ENCODE data around the gene GJB2. TPM values are rescaled to one million over a fixed set of nuclear protein-coding genes. Genes with fewer than 3 reads are reported as not detected.

The GJB2 gene
- polyA plus RNA-seq, 1 experiment, result not detected

DNA sequence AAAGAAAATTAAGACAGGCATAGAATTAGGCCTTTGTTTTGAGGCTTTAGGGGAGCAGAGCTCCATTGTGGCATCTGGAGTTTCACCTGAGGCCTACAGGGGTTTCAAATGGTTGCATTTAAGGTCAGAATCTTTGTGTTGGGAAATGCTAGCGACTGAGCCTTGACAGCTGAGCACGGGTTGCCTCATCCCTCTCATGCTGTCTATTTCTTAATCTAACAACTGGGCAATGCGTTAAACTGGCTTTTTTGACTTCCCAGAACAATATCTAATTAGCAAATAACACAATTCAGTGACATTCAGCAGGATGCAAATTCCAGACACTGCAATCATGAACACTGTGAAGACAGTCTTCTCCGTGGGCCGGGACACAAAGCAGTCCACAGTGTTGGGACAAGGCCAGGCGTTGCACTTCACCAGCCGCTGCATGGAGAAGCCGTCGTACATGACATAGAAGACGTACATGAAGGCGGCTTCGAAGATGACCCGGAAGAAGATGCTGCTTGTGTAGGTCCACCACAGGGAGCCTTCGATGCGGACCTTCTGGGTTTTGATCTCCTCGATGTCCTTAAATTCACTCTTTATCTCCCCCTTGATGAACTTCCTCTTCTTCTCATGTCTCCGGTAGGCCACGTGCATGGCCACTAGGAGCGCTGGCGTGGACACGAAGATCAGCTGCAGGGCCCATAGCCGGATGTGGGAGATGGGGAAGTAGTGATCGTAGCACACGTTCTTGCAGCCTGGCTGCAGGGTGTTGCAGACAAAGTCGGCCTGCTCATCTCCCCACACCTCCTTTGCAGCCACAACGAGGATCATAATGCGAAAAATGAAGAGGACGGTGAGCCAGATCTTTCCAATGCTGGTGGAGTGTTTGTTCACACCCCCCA, 3.8 kb downstream of the GJB2 start:
- TF ChIP-seq, protein P1, sequence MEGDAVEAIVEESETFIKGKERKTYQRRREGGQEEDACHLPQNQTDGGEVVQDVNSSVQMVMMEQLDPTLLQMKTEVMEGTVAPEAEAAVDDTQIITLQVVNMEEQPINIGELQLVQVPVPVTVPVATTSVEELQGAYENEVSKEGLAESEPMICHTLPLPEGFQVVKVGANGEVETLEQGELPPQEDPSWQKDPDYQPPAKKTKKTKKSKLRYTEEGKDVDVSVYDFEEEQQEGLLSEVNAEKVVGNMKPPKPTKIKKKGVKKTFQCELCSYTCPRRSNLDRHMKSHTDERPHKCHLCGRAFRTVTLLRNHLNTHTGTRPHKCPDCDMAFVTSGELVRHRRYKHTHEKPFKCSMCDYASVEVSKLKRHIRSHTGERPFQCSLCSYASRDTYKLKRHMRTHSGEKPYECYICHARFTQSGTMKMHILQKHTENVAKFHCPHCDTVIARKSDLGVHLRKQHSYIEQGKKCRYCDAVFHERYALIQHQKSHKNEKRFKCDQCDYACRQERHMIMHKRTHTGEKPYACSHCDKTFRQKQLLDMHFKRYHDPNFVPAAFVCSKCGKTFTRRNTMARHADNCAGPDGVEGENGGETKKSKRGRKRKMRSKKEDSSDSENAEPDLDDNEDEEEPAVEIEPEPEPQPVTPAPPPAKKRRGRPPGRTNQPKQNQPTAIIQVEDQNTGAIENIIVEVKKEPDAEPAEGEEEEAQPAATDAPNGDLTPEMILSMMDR (IDR thresholded peaks at IDR 0.05; ENCODE audit: insufficient read depth, low read depth, low read length), result no peak
- Histone ChIP-seq H3K27me3 (ENCODE audit: control insufficient read depth, insufficient read depth, low read length) (peaks cover 40% of the 10 kb centered on the region), H3K36me3 (ENCODE audit: control insufficient read depth, insufficient read depth, low read length) (no peaks in the 10 kb centered on the region), H3K4me3 (ENCODE audit: low read depth, low read length) (no peak overlapping the region)
- ChIA-PET POLR2A (no interaction called here), CTCF (interaction anchor here (2.4 to 3.5 kb wide), 2 partner anchors 7 to 9 kb away, joined by 9 to 21 read pairs; no protein-coding TSS in a partner anchor)
- DNase-seq (ENCODE audit: low read depth), result no peak

DNA sequence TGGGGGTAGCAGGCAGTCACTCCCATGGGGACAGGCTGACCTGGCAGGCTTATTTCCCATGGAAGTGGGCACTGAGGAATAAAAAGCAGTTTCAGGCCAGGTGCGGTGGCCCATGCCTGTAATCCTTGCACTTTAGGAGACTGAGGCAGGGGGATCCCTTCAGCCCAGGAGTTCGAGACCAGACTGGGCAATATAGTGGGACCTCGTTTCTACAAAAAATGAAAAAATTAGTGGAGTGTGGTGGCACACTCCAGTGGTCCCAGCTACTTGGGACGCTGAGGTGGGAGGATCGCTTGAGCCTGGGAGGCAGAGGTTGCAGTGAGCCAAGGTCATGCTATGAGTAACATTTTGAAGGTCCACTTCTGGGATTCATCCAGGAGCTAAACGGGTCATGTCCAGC, 6.0 kb downstream of the GJB2 start:
- ChIA-PET CTCF (interaction anchor here (1.6 to 2.4 kb wide), 2 partner anchors 11 to 15 kb away, joined by 3 to 9 read pairs; no protein-coding TSS in a partner anchor), POLR2A (no interaction called here)
- Histone ChIP-seq H3K4me3 (ENCODE audit: low read depth, low read length) (no peak overlapping the region), H3K27me3 (ENCODE audit: control insufficient read depth, insufficient read depth, low read length) (peaks cover 29% of the 10 kb centered on the region), H3K36me3 (ENCODE audit: control insufficient read depth, insufficient read depth, low read length) (no peaks in the 10 kb centered on the region)
- TF ChIP-seq, protein P1 (IDR thresholded peaks at IDR 0.05; ENCODE audit: insufficient read depth, low read depth, low read length), result no peak
- DNase-seq (ENCODE audit: low read depth), result no peak

DNA sequence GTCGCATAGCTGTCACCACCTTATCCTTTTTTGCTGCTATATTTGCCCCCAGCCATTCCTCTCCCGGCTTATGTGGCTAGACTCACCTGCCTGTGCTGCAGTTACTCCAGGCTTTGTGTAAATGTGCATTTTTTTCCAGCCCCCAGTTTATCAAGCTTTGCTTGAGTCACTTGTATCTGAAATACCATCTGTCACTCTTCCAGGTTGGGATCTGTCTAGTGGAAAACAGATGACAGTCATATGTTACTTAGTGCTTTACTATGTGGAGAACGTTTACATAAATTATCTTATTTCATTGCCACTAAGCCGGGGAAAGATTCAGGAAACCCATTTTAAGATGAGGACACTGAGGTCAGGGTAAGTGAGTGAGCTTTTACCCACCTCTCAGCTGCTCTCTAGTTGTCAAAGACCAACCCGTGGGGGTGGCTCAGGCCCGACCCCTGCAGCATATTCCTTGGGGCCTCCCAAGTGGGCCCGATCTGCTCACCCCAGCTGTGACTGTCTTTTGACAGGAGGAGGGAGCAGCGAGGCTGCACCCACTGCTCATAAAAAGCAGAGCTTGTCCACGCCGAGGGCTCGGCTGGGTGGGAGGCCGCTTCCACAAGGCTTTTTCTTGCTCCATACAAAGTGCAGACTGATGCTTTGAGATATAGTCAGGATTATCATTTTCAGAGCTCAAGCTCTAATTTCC, 7.2 kb downstream of the GJB2 start:
- ChIA-PET CTCF (interaction anchor here (0.7 to 1.4 kb wide), 3 partner anchors 9 to 12 kb away, joined by 4 to 8 read pairs (median 4); no protein-coding TSS in a partner anchor), POLR2A (no interaction called here)
- Histone ChIP-seq H3K4me3 (ENCODE audit: low read depth, low read length) (no peak overlapping the region), H3K27me3 (ENCODE audit: control insufficient read depth, insufficient read depth, low read length) (peaks cover 24% of the 10 kb centered on the region), H3K36me3 (ENCODE audit: control insufficient read depth, insufficient read depth, low read length) (no peaks in the 10 kb centered on the region)
- no peak for DNase-seq (ENCODE audit: low read depth)
- TF ChIP-seq, protein P1 (IDR thresholded peaks at IDR 0.05; ENCODE audit: insufficient read depth, low read depth, low read length), result no peak

DNA sequence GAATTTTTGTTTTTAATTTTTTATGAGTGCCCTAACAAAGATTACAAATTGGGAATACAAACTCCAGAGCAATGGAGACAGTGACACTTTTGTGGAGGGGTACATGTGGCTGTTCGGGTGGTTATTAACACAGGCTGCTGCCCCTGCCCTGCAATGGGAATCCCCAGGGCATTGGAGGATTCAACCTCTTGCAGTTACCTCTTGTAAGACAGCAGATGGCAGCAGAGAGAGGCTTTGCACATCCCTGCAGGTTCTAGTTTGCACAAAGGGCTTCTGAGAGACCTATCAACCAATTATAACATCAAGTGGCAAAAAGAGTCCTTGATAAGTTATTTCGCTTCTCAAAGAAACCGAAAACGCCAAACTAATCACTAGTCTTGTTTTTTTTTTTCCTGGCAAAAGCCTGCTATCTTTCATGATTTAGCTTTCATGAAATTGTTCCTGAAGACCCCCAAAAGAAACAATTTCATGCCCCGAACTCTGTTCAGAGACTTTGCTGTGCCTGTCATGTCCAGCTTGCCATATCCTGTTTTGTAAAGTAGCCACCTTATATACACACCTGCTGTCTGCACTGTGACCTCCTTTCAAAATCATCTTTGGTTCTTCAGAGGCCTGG, 10.4 kb downstream of the GJB2 start:
- H3K27me3 ChIP-seq (ENCODE audit: control insufficient read depth, insufficient read depth, low read length), result peaks cover 38% of the 10 kb centered on the region
- CTCF ChIA-PET, result interaction anchor here (0.9 to 2.3 kb wide), 6 partner anchors 9 to 744 kb away, joined by 3 to 21 read pairs (median 4); no protein-coding TSS in a partner anchor
- H3K36me3 ChIP-seq (ENCODE audit: control insufficient read depth, insufficient read depth, low read length), result no peaks in the 10 kb centered on the region
- TF ChIP-seq, protein P1 (IDR thresholded peaks at IDR 0.05; ENCODE audit: insufficient read depth, low read depth, low read length), result peak; percentile 91
- no peak for DNase-seq (ENCODE audit: low read depth)
- POLR2A ChIA-PET, result no interaction called here
- H3K4me3 ChIP-seq (ENCODE audit: low read depth, low read length), result no peak overlapping the region
